PC-3 (cell line): ENCODE measurements around the gene HSD17B12. TPM values are rescaled to one million over a fixed set of nuclear protein-coding genes. Genes with fewer than 3 reads are reported as not detected.

Experiments
- ATAC-seq: fragments of 200-7000 bp; cut with Tn5 transposase; 2 replicates; pipeline ENCODE4 v1.9.1; 2020; ENCODE audit warnings: mild to moderate bottlenecking, moderate library complexity
- BruUV-seq: library from RNA; stranded (reverse); fragments of 400-500 nt; replicated peaks from 2 replicates; lab custom pipeline; 2021; lab: Mats Ljungman, UMichigan
- CTCF ChIA-PET: fragments of 300-600 bp; sonication (Branson Sonifier 250); formaldehyde crosslinking; loops from one replicate; lab custom pipeline; 2022; ENCODE audit warnings: antibody characterized with exemption; lab: Charles Lee
- POLR2A ChIA-PET: fragments of 300-600 bp; sonication (Branson Sonifier 250); formaldehyde crosslinking; loops from one replicate; lab custom pipeline; 2022; ENCODE audit warnings: antibody characterized with exemption; ENCODE audit not compliant: unreplicated experiment; lab: Charles Lee
- DNase-seq: peaks from one replicate; pipeline ENCODE4 v3.0.0-alpha.2; 2015
- H2AFZ ChIP-seq: fragments of 300-600 bp; sonication (generic); 2 replicates; pipeline ENCODE4 v1.6.0; 2016; ENCODE audit warnings: antibody characterized with exemption, low read length
- H3F3A ChIP-seq: fragments of 300-600 bp; sonication (generic); one replicate; pipeline ENCODE4 v1.6.0; 2017; ENCODE audit warnings: antibody characterized with exemption, low read length, control low read depth, mild to moderate bottlenecking; ENCODE audit not compliant: unreplicated experiment
- H3K27ac ChIP-seq: fragments of 300-600 bp; sonication (generic); 2 replicates; pipeline ENCODE4 v1.5.1; 2016; ENCODE audit warnings: mild to moderate bottlenecking, low read length
- H3K27me3 ChIP-seq: fragments of 300-600 bp; sonication (generic); 2 replicates; pipeline ENCODE4 v1.6.1; 2016; ENCODE audit warnings: low read length, mixed read lengths
- H3K36me3 ChIP-seq: fragments of 300-600 bp; sonication (generic); 2 replicates; pipeline ENCODE4 v1.6.1; 2016; ENCODE audit warnings: low read depth, mixed run types, low read length, mixed read lengths
- H3K4me1 ChIP-seq: fragments of 300-600 bp; sonication (generic); 2 replicates; pipeline ENCODE4 v1.5.1; 2016; ENCODE audit warnings: low read length; ENCODE audit not compliant: insufficient read depth
- H3K4me2 ChIP-seq: fragments of 300-600 bp; sonication (generic); 2 replicates; pipeline ENCODE4 v1.6.0; 2016; ENCODE audit warnings: low read length
- H3K4me3 ChIP-seq: fragments of 300-600 bp; sonication (generic); 2 replicates; pipeline ENCODE4 v1.5.1; 2016; ENCODE audit warnings: mild to moderate bottlenecking, low read length, mixed read lengths
- H3K79me2 ChIP-seq: fragments of 300-600 bp; sonication (generic); 2 replicates; pipeline ENCODE4 v1.6.1; 2017; ENCODE audit warnings: low read length, mixed read lengths
- H3K9ac ChIP-seq: fragments of 300-600 bp; sonication (generic); 2 replicates; pipeline ENCODE4 v1.6.0; 2016; ENCODE audit warnings: mild to moderate bottlenecking, low read length
- H3K9me2 ChIP-seq: fragments of 300-600 bp; sonication (generic); replicated peaks from 2 replicates; pipeline ENCODE4 v1.6.1; 2016; ENCODE audit warnings: mixed run types, low read length, mixed read lengths
- H3K9me3 ChIP-seq: fragments of 300-600 bp; sonication (generic); 2 replicates; pipeline ENCODE4 v1.6.1; 2016; ENCODE audit warnings: low read length, mixed read lengths
- H4K20me1 ChIP-seq: fragments of 300-600 bp; sonication (generic); 2 replicates; pipeline ENCODE4 v1.6.1; 2016; ENCODE audit warnings: low read length, mixed read lengths
- EZH2 ChIP-seq: fragments of 300-600 bp; sonication (generic); IDR thresholded peaks from one replicate; pipeline ENCODE4 v1.6.1; 2017; ENCODE audit warnings: antibody characterized with exemption, mild to moderate bottlenecking, low read length; ENCODE audit not compliant: unreplicated experiment
- EZH2phosphoT487 ChIP-seq: fragments of 300-600 bp; sonication (generic); IDR thresholded peaks from 2 replicates; pipeline ENCODE4 v1.6.1; 2018; ENCODE audit warnings: mild to moderate bottlenecking, antibody characterized with exemption, low read length, borderline replicate concordance
- intact Hi-C: fragments of 100-400 bp; cut with micrococcal nuclease; formaldehyde crosslinking; loops from 2 replicates; pipeline ENCODE4 v1.9.0; 2023
- total RNA-seq: library from RNA; depleted of rRNA; stranded (reverse); fragments of >200 nt; gene quantifications from 2 replicates; pipeline ENCODE4 v1.2.3, GENCODE V29; 2014
- TF ChIP-seq, protein P1 (sequence below): fragments of 300-600 bp; sonication (generic); conservative IDR thresholded peaks from 2 replicates; pipeline ENCODE4 v1.5.1; 2017; ENCODE audit warnings: antibody characterized with exemption, low read depth, mild to moderate bottlenecking, low read length

HSD17B12 gene
- total RNA-seq, 1 experiment from 2014 or later, result 77.6 TPM

GRCh38 chr11:43895601-43896000, 215.1 kb downstream of the HSD17B12 start:
- ChIA-PET CTCF (no interaction called here), POLR2A (no interaction called here)
- no TSS peak for BruUV-seq
- ATAC-seq (no peak), DNase-seq (no peak)
- Histone ChIP-seq H3K27me3 (no peaks in the 10 kb centered on the region), H3K9me2 (no peaks in the 10 kb centered on the region), H2AFZ (no peak overlapping the region), H3K36me3 (peaks cover 26% of the 10 kb centered on the region), H3K4me2 (no peak overlapping the region), H3F3A (no peaks in the 10 kb centered on the region), H4K20me1 (no peaks in the 10 kb centered on the region), H3K79me2 (no peaks in the 10 kb centered on the region), H3K9ac (no peak overlapping the region), H3K9me3 (no peaks in the 10 kb centered on the region), H3K27ac (no peak overlapping the region), H3K4me3 (no peak overlapping the region), H3K4me1 (no peaks in the 10 kb centered on the region)
- no peak for TF ChIP-seq EZH2
- TF ChIP-seq, protein P1, sequence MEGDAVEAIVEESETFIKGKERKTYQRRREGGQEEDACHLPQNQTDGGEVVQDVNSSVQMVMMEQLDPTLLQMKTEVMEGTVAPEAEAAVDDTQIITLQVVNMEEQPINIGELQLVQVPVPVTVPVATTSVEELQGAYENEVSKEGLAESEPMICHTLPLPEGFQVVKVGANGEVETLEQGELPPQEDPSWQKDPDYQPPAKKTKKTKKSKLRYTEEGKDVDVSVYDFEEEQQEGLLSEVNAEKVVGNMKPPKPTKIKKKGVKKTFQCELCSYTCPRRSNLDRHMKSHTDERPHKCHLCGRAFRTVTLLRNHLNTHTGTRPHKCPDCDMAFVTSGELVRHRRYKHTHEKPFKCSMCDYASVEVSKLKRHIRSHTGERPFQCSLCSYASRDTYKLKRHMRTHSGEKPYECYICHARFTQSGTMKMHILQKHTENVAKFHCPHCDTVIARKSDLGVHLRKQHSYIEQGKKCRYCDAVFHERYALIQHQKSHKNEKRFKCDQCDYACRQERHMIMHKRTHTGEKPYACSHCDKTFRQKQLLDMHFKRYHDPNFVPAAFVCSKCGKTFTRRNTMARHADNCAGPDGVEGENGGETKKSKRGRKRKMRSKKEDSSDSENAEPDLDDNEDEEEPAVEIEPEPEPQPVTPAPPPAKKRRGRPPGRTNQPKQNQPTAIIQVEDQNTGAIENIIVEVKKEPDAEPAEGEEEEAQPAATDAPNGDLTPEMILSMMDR, result no peak
- TF ChIP-seq EZH2phosphoT487, result no peak
- intact Hi-C loops, result loop anchor here (2.0 kb wide), 1 partner anchor 49 kb away; no protein-coding TSS in a partner anchor

DNA sequence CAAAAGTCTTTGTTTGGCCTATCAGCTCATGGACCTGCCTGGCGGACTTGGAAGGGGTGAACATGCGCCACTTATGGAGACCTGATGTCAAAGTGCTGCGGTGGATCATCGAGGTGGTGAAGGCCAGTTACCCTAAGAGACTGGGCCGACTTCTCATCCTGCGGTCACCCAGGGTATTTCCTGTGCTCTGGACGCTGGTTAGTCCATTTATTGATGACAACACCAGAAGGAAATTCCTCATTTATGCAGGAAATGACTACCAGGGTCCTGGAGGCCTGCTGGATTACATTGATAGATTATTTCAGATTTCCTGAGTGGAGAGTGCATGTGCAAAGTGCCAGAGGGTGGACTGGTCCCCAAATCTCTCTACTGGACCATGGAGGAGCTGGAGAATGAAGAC, 218.0 kb downstream of the HSD17B12 start:
- H3F3A ChIP-seq, result no peaks in the 10 kb centered on the region
- H3K9me2 ChIP-seq, result no peaks in the 10 kb centered on the region
- H3K4me3 ChIP-seq, result no peak overlapping the region
- ChIA-PET CTCF (no interaction called here), POLR2A (no interaction called here)
- no peaks in the 10 kb centered on the region for H4K20me1 ChIP-seq
- no peak overlapping the region for H3K4me2 ChIP-seq
- peaks cover 22% of the 10 kb centered on the region for H3K36me3 ChIP-seq
- H3K9ac ChIP-seq, result no peak overlapping the region
- H2AFZ ChIP-seq, result no peak overlapping the region
- intact Hi-C loops, result no loop called here
- no peaks in the 10 kb centered on the region for H3K27me3 ChIP-seq
- DNase-seq, result no peak
- no peaks in the 10 kb centered on the region for H3K9me3 ChIP-seq
- H3K79me2 ChIP-seq, result no peaks in the 10 kb centered on the region
- no peak overlapping the region for H3K27ac ChIP-seq
- TF ChIP-seq, protein P1, result no peak
- TF ChIP-seq EZH2phosphoT487 (no peak), EZH2 (no peak)
- H3K4me1 ChIP-seq, result no peaks in the 10 kb centered on the region
- no TSS peak for BruUV-seq
- no peak for ATAC-seq

DNA sequence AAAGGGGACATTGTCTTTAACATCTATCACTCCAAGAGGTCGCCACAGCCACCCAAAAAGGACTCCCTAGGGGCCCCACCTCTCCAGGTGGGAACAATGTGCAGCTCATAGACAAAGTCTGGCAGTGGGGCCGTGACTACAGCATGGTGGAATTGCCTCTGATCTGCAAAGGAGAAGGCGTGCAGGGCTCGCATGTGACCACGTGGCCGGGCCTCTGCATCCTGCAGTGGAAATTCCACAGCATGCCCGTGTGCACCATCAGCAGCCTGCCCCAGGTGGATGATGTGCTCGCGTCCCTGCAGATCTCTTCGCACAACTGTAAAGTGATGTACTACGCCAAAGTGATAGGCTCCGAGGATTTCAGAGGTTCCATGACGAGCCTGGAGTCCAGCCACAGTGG, 218.6 kb downstream of the HSD17B12 start:
- intact Hi-C loops, result no loop called here
- no peaks in the 10 kb centered on the region for H4K20me1 ChIP-seq
- ATAC-seq (no peak), DNase-seq (no peak)
- no peaks in the 10 kb centered on the region for H3K4me1 ChIP-seq
- no peak overlapping the region for H3K9ac ChIP-seq
- TF ChIP-seq EZH2phosphoT487 (no peak), EZH2 (no peak)
- TF ChIP-seq, protein P1, result no peak
- no TSS peak for BruUV-seq
- peaks cover 22% of the 10 kb centered on the region for H3K36me3 ChIP-seq
- no peaks in the 10 kb centered on the region for H3K27me3 ChIP-seq
- no peak overlapping the region for H2AFZ ChIP-seq
- H3F3A ChIP-seq, result no peaks in the 10 kb centered on the region
- no peak overlapping the region for H3K4me3 ChIP-seq
- ChIA-PET CTCF (no interaction called here), POLR2A (no interaction called here)
- no peaks in the 10 kb centered on the region for H3K9me3 ChIP-seq
- no peak overlapping the region for H3K4me2 ChIP-seq
- no peaks in the 10 kb centered on the region for H3K9me2 ChIP-seq
- H3K27ac ChIP-seq, result no peak overlapping the region
- H3K79me2 ChIP-seq, result no peaks in the 10 kb centered on the region
